H7 (cell line): ENCODE measurements around the gene DDX25. TPM values are rescaled to one million over a fixed set of nuclear protein-coding genes. Genes with fewer than 3 reads are reported as not detected.
A peak's percentile ranks its signal among the peaks of the same experiment; 100 is the strongest.

Experiments
- DNase-seq: peaks from one replicate; pipeline ENCODE4 v3.0.0; 2012
- H3K27me3 ChIP-seq: 2 replicates; pipeline ENCODE4 v1.6.0; 2011; ENCODE audit warnings: mild to moderate bottlenecking, low read length; ENCODE audit not compliant: control insufficient read depth, insufficient read depth
- H3K36me3 ChIP-seq: replicated peaks from 2 replicates; pipeline ENCODE4 v1.5.1; 2011; ENCODE audit warnings: low read length; ENCODE audit not compliant: control insufficient read depth, insufficient read depth
- H3K4me3 ChIP-seq: 2 replicates; pipeline ENCODE4 v1.5.1; 2011; ENCODE audit warnings: low read depth, mild to moderate bottlenecking, control low read depth, low read length, moderate library complexity; ENCODE audit not compliant: insufficient read depth
- total RNA-seq: library from RNA; depleted of rRNA; stranded (reverse); fragments of >200 nt; shearing (Covaris generic); gene quantifications from 2 replicates; pipeline ENCODE4 v1.2.3, GENCODE V29; 2014

DDX25 gene
- total RNA-seq, 1 experiment from 2014 or later, result 6.7 TPM

- H3K4me3 ChIP-seq, result no peak overlapping the region
- no peaks in the 10 kb centered on the region for H3K36me3 ChIP-seq
- no peaks in the 10 kb centered on the region for H3K27me3 ChIP-seq
- no peak for DNase-seq
These were observed 31.4 kb downstream of the DDX25 start for GRCh38 chr11:125935618-125936199.

- no peak for DNase-seq
- Histone ChIP-seq H3K27me3 (no peaks in the 10 kb centered on the region), H3K4me3 (no peak overlapping the region), H3K36me3 (no peaks in the 10 kb centered on the region)
These were observed 34.1 kb downstream of the DDX25 start for GRCh38 chr11:125938418-125938817.

GRCh38 chr11:125939081-125939521 lies 34.8 kb downstream of the DDX25 start:
- no peaks in the 10 kb centered on the region for H3K27me3 ChIP-seq
- no peak for DNase-seq
- H3K4me3 ChIP-seq, result no peak overlapping the region
- H3K36me3 ChIP-seq, result no peaks in the 10 kb centered on the region

- no peak overlapping the region for H3K4me3 ChIP-seq
- no peaks in the 10 kb centered on the region for H3K36me3 ChIP-seq
- H3K27me3 ChIP-seq, result no peaks in the 10 kb centered on the region
- no peak for DNase-seq
These were observed 35.8 kb downstream of the DDX25 start for GRCh38 chr11:125940145-125940544.

GRCh38 chr11:125941267-125941618 lies 36.9 kb downstream of the DDX25 start:
- Histone ChIP-seq H3K4me3 (no peak overlapping the region), H3K27me3 (no peaks in the 10 kb centered on the region), H3K36me3 (no peaks in the 10 kb centered on the region)
- no peak for DNase-seq

GRCh38 chr11:125941619-125942611 lies 37.6 kb downstream of the DDX25 start:
- Histone ChIP-seq H3K27me3 (no peaks in the 10 kb centered on the region), H3K4me3 (no peak overlapping the region), H3K36me3 (no peaks in the 10 kb centered on the region)
- peak; percentile 94 for DNase-seq

- Histone ChIP-seq H3K27me3 (no peaks in the 10 kb centered on the region), H3K4me3 (no peak overlapping the region), H3K36me3 (no peaks in the 10 kb centered on the region)
- no peak for DNase-seq
These were observed 38.6 kb downstream of the DDX25 start for GRCh38 chr11:125942771-125943428.

- H3K27me3 ChIP-seq, result no peaks in the 10 kb centered on the region
- no peak for DNase-seq
- no peaks in the 10 kb centered on the region for H3K36me3 ChIP-seq
- no peak overlapping the region for H3K4me3 ChIP-seq
These were observed 39.5 kb downstream of the DDX25 start for GRCh38 chr11:125943661-125944349.

- H3K36me3 ChIP-seq, result no peaks in the 10 kb centered on the region
- H3K27me3 ChIP-seq, result no peaks in the 10 kb centered on the region
- peak; percentile 33 for DNase-seq
- no peak overlapping the region for H3K4me3 ChIP-seq
These were observed 40.2 kb downstream of the DDX25 start for GRCh38 chr11:125944350-125945010.

GRCh38 chr11:125945011-125945796 lies 40.9 kb downstream of the DDX25 start:
- no peaks in the 10 kb centered on the region for H3K27me3 ChIP-seq
- DNase-seq, result no peak
- no peaks in the 10 kb centered on the region for H3K36me3 ChIP-seq
- H3K4me3 ChIP-seq, result no peak overlapping the region

- no peaks in the 10 kb centered on the region for H3K36me3 ChIP-seq
- no peaks in the 10 kb centered on the region for H3K27me3 ChIP-seq
- no peak within 1 kb of the TSS for H3K4me3 ChIP-seq
- DNase-seq, result peak; percentile 33
These were observed 41.7 kb downstream of the DDX25 start, which contains the start of gene VSIG10L2 for GRCh38 chr11:125945797-125946520. VSIG10L2 (plus strand) TSS chr11:125946044; CDS start chr11:125946056, 12 bp downstream.

GRCh38 chr11:125946712-125947418 lies 42.6 kb downstream of the DDX25 start:
- no peaks in the 10 kb centered on the region for H3K27me3 ChIP-seq
- H3K4me3 ChIP-seq, result no peak overlapping the region
- no peaks in the 10 kb centered on the region for H3K36me3 ChIP-seq
- no peak for DNase-seq
